Measurements from ENCODE around the gene C11orf91. TPM values are rescaled to one million over a fixed set of nuclear protein-coding genes. Genes with fewer than 3 reads are reported as not detected.

The C11orf91 gene
- total RNA-seq, 1 experiment from 2014 or later = not detected

- DNase-seq (ENCODE audit: extremely low read depth, low read depth) = no peak
Observed at GRCh38 chr11:33654594-33654993, 46.0 kb downstream of the C11orf91 start.

- no peak for DNase-seq (ENCODE audit: extremely low read depth, low read depth)
Observed at GRCh38 chr11:33652930-33653329, 47.7 kb downstream of the C11orf91 start.

- DNase-seq (ENCODE audit: extremely low read depth, low read depth) = no peak
Observed at GRCh38 chr11:33652431-33652830, 48.2 kb downstream of the C11orf91 start.

GRCh38 chr11:33651990-33652389, 48.6 kb downstream of the C11orf91 start:
- no peak for DNase-seq (ENCODE audit: extremely low read depth, low read depth)

- DNase-seq (ENCODE audit: extremely low read depth, low read depth) = no peak
Observed at GRCh38 chr11:33651555-33651954, 49.1 kb downstream of the C11orf91 start.

GRCh38 chr11:33649944-33650343, 50.7 kb downstream of the C11orf91 start:
- DNase-seq (ENCODE audit: extremely low read depth, low read depth) = no peak

Other genes with a start within 250 kb of the C11orf91 start
- gene CD59, start 35.6 kb upstream of the C11orf91 start, total RNA-seq (2014; rRNA removed; shearing (Covaris generic)) = 45.8 and 62.7 TPM in 2 replicates
- gene FBXO3, start 73.7 kb upstream of the C11orf91 start, total RNA-seq (2014; rRNA removed; shearing (Covaris generic)) = 19.8 and 21.5 TPM in 2 replicates
- 0.20 TPM in 1 of 2 replicates, not detected in the other for gene LMO2, start 191.2 kb upstream of the C11orf91 start, total RNA-seq (2014; rRNA removed; shearing (Covaris generic))